Activated naive CD8-positive, alpha-beta T cell treated with anti-CD3 and anti-CD28 coated beads, Interleukin-2, amount 50 U/mL, for 24 hours (primary cell): ENCODE results near the gene LRRC4B.

Experiments
- ATAC-seq: fragments of 150-1000 bp; cut with Tn5 transposase; one replicate; pipeline ENCODE4 v1.10.0; 2021
- DNase-seq: peaks from one replicate; pipeline ENCODE4 v3.0.0; 2021
- H3K27ac Mint-ChIP-seq: one replicate; pipeline ENCODE4 v1.8.0; 2021; ENCODE audit warnings: mild to moderate bottlenecking, mixed read lengths
- H3K27me3 Mint-ChIP-seq: one replicate; pipeline ENCODE4 v1.8.0; 2021; ENCODE audit warnings: mixed read lengths
- H3K36me3 Mint-ChIP-seq: one replicate; pipeline ENCODE4 v1.8.0; 2021; ENCODE audit warnings: low read depth, mixed read lengths
- H3K4me1 Mint-ChIP-seq: one replicate; pipeline ENCODE4 v1.8.0; 2021; ENCODE audit warnings: mixed read lengths
- H3K4me3 Mint-ChIP-seq: one replicate; pipeline ENCODE4 v1.8.0; 2021; ENCODE audit warnings: mild to moderate bottlenecking, moderate library complexity, mixed read lengths
- H3K9me3 Mint-ChIP-seq: one replicate; pipeline ENCODE4 v1.8.0; 2021; ENCODE audit warnings: mixed read lengths

LRRC4B gene

GRCh38 chr19:50563597-50563996 is 4.6 kb downstream of the LRRC4B start:
- no peak for DNase-seq
- H3K27ac Mint-ChIP-seq: no peak overlapping the region
- no peak overlapping the region for H3K4me3 Mint-ChIP-seq
- ATAC-seq: no peak
- peaks cover 19% of the 10 kb centered on the region for H3K4me1 Mint-ChIP-seq
- no peaks in the 10 kb centered on the region for H3K9me3 Mint-ChIP-seq
- H3K27me3 Mint-ChIP-seq: peaks cover 50% of the 10 kb centered on the region
- H3K36me3 Mint-ChIP-seq: no peaks in the 10 kb centered on the region

DNA sequence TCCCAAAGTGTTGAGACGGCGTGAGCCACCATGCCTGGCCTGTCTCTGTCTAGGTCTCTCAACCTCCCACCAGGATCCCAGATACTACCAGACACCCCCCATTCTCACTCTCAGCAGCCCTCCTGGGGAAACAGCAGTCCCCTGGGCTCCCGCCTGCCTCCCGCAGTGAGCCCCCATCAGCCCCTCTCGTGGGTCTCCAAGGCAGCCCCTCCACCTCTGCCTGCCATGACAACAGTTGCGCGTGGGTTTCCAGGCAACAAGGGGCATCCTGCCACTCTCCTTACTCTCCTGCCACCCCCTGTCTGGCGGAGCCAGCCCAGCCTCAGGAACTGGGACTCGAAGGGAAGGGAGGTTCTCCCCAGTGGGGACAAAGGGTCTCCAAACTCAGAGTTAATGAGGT is 5.2 kb downstream of the LRRC4B start:
- Mint-ChIP-seq H3K27ac (no peak overlapping the region), H3K27me3 (peaks cover 54% of the 10 kb centered on the region), H3K9me3 (no peaks in the 10 kb centered on the region), H3K4me1 (peaks cover 19% of the 10 kb centered on the region), H3K36me3 (no peaks in the 10 kb centered on the region), H3K4me3 (no peak overlapping the region)
- ATAC-seq (no peak), DNase-seq (no peak)

- Mint-ChIP-seq H3K27ac (no peak overlapping the region), H3K4me3 (no peak overlapping the region), H3K4me1 (peaks cover 19% of the 10 kb centered on the region), H3K9me3 (no peaks in the 10 kb centered on the region), H3K36me3 (no peaks in the 10 kb centered on the region), H3K27me3 (peaks cover 59% of the 10 kb centered on the region)
- DNase-seq (no peak), ATAC-seq (no peak)
Observed at GRCh38 chr19:50562329-50562728, 5.9 kb downstream of the LRRC4B start.

DNA sequence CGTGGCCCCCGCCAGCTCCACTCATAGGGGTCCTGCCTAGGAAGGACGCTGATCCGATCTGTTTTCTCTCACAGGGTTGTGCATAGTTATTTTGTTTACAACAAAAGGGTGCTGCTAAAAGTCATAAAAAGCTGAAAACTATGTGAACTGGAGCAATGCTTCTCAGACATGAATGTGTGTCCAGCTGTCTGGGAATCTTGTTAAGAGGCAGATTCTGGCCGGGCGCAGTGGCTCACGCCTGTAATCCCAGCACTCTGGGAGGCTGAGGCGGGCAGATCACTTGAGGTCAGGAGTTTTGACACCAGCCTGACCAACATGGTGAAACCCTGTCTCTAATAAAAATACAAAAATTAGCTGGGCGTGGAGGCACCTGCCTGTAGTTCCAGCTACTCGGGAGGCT is 8.6 kb downstream of the LRRC4B start:
- H3K4me3 Mint-ChIP-seq: no peak overlapping the region
- ATAC-seq: no peak
- H3K27ac Mint-ChIP-seq: no peak overlapping the region
- peaks cover 62% of the 10 kb centered on the region for H3K27me3 Mint-ChIP-seq
- peaks cover 4% of the 10 kb centered on the region for H3K4me1 Mint-ChIP-seq
- DNase-seq: no peak
- no peaks in the 10 kb centered on the region for H3K9me3 Mint-ChIP-seq
- H3K36me3 Mint-ChIP-seq: no peaks in the 10 kb centered on the region

- Mint-ChIP-seq H3K9me3 (no peaks in the 10 kb centered on the region), H3K27ac (no peak overlapping the region), H3K4me1 (peaks cover 4% of the 10 kb centered on the region), H3K36me3 (no peaks in the 10 kb centered on the region), H3K27me3 (peaks cover 59% of the 10 kb centered on the region), H3K4me3 (no peak overlapping the region)
- ATAC-seq (no peak), DNase-seq (no peak)
Observed at GRCh38 chr19:50558449-50558848, 9.8 kb downstream of the LRRC4B start.

GRCh38 chr19:50558039-50558438 is 10.2 kb downstream of the LRRC4B start:
- ATAC-seq (no peak), DNase-seq (no peak)
- Mint-ChIP-seq H3K4me3 (no peak overlapping the region), H3K27ac (no peak overlapping the region), H3K9me3 (no peaks in the 10 kb centered on the region), H3K27me3 (peaks cover 59% of the 10 kb centered on the region), H3K4me1 (peaks cover 4% of the 10 kb centered on the region), H3K36me3 (no peaks in the 10 kb centered on the region)

GRCh38 chr19:50557009-50557613 is 11.1 kb downstream of the LRRC4B start:
- ATAC-seq (no peak), DNase-seq (no peak)
- Mint-ChIP-seq H3K9me3 (no peaks in the 10 kb centered on the region), H3K4me1 (peaks cover 4% of the 10 kb centered on the region), H3K27ac (no peak overlapping the region), H3K36me3 (no peaks in the 10 kb centered on the region), H3K27me3 (peaks cover 62% of the 10 kb centered on the region), H3K4me3 (no peak overlapping the region)

- Mint-ChIP-seq H3K4me3 (peak overlapping the region; percentile 80), H3K4me1 (peaks cover 4% of the 10 kb centered on the region), H3K27ac (peak overlapping the region; percentile 40), H3K36me3 (no peaks in the 10 kb centered on the region), H3K27me3 (peaks cover 67% of the 10 kb centered on the region), H3K9me3 (no peaks in the 10 kb centered on the region)
- peak; percentile 70 for ATAC-seq
- DNase-seq: peak; percentile 87
Observed at GRCh38 chr19:50556282-50557008, 11.8 kb downstream of the LRRC4B start.

GRCh38 chr19:50555450-50556281 is 12.6 kb downstream of the LRRC4B start:
- Mint-ChIP-seq H3K4me1 (peaks cover 4% of the 10 kb centered on the region), H3K27ac (no peak overlapping the region), H3K27me3 (peaks cover 67% of the 10 kb centered on the region), H3K4me3 (peak overlapping the region; percentile 80), H3K36me3 (no peaks in the 10 kb centered on the region), H3K9me3 (no peaks in the 10 kb centered on the region)
- ATAC-seq (no peak), DNase-seq (no peak)

DNA sequence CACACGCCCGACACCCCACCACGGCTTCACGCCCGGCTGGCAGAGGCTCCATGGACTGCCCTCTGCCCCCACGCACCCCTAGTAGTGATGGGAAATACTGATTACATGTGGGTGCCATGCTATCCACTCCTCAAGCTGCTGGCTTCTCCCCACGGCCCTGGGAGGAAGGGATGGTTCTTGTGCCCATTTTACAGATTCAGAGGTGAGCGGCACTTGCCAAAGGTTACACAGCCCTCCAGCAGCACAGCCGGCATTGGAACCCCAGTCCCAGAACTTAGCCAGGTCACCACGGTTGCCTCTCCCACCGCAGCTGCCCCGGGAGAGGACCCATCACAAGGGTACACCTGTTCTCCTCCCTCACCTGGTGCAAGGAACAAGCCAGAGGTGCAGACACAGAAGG is 13.2 kb downstream of the LRRC4B start:
- H3K9me3 Mint-ChIP-seq: no peaks in the 10 kb centered on the region
- no peaks in the 10 kb centered on the region for H3K36me3 Mint-ChIP-seq
- ATAC-seq (no peak), DNase-seq (no peak)
- H3K4me1 Mint-ChIP-seq: peaks cover 4% of the 10 kb centered on the region
- H3K27me3 Mint-ChIP-seq: peaks cover 74% of the 10 kb centered on the region
- no peak overlapping the region for H3K27ac Mint-ChIP-seq
- no peak overlapping the region for H3K4me3 Mint-ChIP-seq

DNA sequence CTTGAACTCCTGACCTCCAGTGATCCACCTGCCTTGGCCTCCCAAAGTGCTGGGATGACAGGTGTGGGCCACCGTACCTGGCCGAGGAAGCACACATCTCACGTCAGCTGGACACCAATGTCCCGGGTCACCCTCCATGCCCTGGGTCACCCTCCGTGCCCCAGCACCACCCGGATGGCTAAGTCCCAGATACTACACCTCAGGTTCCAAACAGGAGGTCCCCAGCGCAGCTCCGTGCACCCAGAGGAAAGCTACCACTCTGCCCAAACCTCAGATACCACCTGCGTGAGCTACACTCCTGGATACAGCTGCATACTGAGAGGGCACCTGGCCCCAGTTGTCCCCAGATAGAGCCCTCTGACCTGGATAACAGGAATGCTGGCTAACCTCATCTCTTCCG is 14.0 kb downstream of the LRRC4B start:
- H3K4me1 Mint-ChIP-seq: peaks cover 4% of the 10 kb centered on the region
- DNase-seq (no peak), ATAC-seq (no peak)
- no peaks in the 10 kb centered on the region for H3K36me3 Mint-ChIP-seq
- no peak overlapping the region for H3K4me3 Mint-ChIP-seq
- H3K27ac Mint-ChIP-seq: no peak overlapping the region
- H3K9me3 Mint-ChIP-seq: no peaks in the 10 kb centered on the region
- peaks cover 75% of the 10 kb centered on the region for H3K27me3 Mint-ChIP-seq

GRCh38 chr19:50553134-50553703 is 15.0 kb downstream of the LRRC4B start:
- DNase-seq (no peak), ATAC-seq (no peak)
- Mint-ChIP-seq H3K4me1 (peaks cover 4% of the 10 kb centered on the region), H3K4me3 (no peak overlapping the region), H3K36me3 (no peaks in the 10 kb centered on the region), H3K9me3 (no peaks in the 10 kb centered on the region), H3K27me3 (peaks cover 71% of the 10 kb centered on the region), H3K27ac (no peak overlapping the region)

DNA sequence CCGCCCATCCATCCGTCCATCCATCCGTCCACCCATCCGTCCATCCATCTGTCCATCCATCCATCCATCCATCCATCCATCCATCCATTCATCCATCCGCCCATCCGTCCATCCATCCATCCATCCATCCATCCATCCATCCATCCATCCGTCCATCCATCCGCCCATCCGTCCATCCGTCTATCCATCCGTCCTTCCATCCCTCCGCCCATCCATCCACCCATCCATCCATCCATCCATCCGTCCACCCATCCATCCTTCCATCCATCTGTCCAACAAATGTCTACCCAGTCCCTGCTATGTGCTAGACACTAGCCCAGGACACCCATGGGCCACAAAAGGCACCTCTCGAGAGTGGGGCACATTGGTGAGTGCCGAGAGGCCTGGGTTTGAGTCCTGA is 15.7 kb downstream of the LRRC4B start:
- DNase-seq (no peak), ATAC-seq (no peak)
- Mint-ChIP-seq H3K9me3 (no peaks in the 10 kb centered on the region), H3K4me3 (no peak overlapping the region), H3K27me3 (peaks cover 69% of the 10 kb centered on the region), H3K4me1 (peaks cover 4% of the 10 kb centered on the region), H3K27ac (no peak overlapping the region), H3K36me3 (no peaks in the 10 kb centered on the region)

- no peaks in the 10 kb centered on the region for H3K9me3 Mint-ChIP-seq
- ATAC-seq (no peak), DNase-seq (no peak)
- no peak overlapping the region for H3K4me3 Mint-ChIP-seq
- peaks cover 4% of the 10 kb centered on the region for H3K4me1 Mint-ChIP-seq
- H3K27me3 Mint-ChIP-seq: peaks cover 64% of the 10 kb centered on the region
- no peaks in the 10 kb centered on the region for H3K36me3 Mint-ChIP-seq
- no peak overlapping the region for H3K27ac Mint-ChIP-seq
Observed at GRCh38 chr19:50551715-50552187, 16.5 kb downstream of the LRRC4B start.
